ENCODE data around the gene PHOSPHO1.
"Not testable (repeated sequence)": the region's sequence is repeated elsewhere in the genome, so short reads cannot be mapped to it uniquely, and the experiment has no call there.

The PHOSPHO1 gene, protein sequence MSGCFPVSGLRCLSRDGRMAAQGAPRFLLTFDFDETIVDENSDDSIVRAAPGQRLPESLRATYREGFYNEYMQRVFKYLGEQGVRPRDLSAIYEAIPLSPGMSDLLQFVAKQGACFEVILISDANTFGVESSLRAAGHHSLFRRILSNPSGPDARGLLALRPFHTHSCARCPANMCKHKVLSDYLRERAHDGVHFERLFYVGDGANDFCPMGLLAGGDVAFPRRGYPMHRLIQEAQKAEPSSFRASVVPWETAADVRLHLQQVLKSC

DNA sequence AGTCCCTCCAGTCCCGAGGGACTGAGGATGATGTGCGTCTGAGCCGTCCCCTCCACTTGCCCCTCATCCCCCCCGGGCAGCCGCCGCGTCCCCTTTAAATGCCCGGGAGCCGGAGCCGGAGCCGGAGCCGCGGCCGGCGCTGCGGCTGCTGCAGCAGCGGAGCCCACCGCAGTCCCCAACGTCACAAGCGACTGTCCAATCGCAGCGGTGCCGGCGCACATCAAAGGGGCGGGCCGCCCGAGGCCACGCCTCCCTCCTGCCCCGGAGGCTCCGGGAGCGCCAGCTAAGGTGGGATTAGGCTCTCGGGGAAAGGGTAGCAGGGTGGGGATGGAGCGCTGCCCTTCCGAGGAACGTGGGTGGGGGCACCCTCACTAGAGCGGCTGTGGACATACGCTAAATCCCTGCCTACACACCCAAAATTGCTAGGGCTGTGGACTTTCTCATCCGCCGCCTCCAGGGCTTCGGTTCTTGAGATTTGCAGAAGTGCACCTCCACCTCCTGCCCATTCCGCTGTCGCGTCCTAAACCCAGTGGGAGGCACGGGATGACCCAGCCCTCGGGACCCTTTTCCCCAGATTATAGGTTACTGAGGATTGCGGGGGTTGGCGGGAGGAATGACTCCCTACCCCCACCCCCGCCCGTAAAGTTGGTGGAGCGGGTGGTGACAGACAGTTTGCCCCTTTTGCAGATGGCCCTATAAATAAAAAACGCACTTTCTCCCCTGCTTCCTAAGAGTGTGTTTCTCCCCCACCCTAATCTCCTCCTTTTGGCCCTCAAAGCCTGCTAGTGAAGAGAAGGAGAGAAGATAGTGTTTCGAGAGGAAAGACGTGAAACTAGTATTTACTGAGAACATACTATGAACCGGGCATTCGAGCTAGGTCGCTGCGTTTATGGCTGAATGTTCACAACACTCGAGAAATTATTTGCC, at the start of gene PHOSPHO1:
PHOSPHO1 (minus strand) TSS at position 152 of the 927 bp plus-strand sequence. CDS start 4,096 bp downstream, outside the sequence.
- peak; percentile 86 to 89 for DNase-seq

DNA sequence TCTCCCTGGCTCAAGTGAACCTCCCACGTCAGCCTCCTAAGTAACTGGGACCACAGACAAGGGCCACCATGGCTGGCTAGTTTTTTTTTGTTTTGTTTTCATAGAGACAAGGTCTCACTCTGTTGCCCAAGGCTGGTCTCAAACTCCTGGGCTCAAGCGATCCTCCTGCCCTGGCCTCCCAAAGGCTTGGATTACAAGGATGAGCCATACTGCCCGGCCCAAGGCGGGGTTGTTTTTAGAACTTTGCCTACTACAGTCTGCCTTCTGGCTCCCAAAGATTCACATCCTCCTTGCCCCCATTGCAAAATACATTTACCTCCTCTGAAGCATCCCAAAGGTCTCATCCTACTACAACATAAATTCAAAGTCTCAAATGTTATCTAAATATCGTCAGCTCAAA, 49.5 kb upstream of the PHOSPHO1 start:
- DNase-seq = no peak

DNA sequence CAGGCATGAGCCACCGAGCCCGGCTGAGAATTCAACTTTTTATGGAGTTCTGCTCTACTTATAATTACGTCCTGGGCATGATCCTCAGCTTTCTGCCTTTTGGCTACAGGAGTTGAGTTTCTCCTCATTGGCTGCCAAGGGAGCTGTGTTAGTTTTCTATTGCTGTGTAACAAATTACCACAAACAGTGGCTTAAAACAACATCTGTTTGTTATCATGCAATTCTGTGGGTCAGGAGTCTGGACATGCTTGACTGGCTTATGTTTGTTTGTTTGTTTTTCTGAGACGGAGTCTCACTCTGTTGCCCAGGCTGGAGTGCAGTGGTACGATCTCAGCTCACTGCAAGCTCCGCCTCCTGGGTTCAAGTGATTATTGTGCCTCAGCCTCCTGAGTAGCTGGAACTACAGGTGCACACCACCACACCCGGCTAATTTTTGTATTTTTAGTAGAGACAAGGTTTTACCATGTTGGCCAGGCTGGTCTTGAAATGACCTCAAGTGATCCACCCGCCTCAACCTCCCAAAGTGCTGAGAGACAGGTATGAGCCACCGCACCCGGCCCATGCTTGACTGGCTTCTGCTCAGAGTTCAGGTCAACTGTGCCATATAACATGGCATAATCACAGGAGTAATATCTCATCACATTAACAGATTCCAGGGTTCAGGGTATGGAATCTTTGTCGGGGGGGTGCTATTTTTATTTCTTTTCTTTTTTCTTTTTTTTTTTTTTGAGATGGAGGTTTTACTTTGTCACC, 48.9 kb upstream of the PHOSPHO1 start:
- DNase-seq = not testable (repeated sequence)

DNA sequence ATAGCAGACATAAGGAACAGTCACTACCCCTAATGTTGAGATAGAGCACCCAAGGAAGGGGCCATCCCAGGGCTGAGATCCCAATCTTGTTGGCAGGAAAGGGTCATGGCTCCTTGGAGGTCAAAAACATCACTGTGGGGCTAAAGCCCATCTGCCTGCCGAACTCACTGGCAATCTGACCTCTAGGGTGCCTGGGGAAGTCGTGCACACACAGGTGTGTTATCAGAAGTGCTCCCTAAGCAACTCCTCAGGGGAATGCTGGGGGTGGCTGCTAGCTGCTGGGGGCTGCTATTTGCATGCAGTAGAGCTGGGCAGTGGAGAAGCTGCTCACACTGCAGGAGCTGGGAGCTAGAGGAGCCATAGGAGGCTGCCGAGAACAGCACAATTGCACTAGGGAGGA, 47.5 kb upstream of the PHOSPHO1 start:
- DNase-seq = no peak

DNA sequence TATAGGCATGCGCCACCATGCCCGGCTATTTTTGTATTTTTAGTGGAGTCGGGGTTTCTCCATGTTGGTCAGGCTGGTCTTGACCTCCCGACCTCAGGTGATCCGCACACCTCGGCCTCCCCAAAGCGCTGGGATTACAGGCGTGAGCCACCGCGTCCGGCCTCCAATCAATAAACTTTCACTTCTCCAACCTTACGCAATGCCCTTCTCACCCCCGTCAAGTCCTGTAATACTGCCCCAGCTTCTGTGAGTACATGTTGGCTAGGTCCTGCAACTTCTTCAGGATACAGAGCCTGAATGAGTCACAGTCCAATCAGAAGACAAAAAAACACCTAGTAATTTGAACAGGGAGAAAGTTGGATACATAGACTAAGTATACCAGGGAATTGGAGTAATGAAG, 47.1 kb upstream of the PHOSPHO1 start:
- DNase-seq = no peak

DNA sequence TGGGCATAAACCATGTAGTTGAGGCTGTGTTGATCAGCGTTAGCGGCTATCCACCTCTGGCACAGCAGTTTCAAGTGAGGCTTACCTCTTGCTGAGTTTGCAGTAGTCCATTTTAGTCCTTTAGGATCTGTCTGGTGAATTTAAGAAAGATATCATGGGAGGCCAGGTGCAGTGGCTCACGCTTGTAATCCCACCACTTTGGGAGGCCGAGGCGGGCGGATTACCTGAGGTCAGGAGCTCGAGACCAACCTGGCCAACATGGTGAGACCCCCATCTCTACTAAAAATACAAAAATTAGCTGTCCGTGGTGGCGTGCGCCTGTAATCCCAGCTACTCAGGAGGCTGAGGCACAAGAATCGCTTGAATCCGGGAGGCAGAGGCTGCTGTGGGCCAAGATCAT, 45.4 kb upstream of the PHOSPHO1 start:
- not testable (repeated sequence) for DNase-seq

DNA sequence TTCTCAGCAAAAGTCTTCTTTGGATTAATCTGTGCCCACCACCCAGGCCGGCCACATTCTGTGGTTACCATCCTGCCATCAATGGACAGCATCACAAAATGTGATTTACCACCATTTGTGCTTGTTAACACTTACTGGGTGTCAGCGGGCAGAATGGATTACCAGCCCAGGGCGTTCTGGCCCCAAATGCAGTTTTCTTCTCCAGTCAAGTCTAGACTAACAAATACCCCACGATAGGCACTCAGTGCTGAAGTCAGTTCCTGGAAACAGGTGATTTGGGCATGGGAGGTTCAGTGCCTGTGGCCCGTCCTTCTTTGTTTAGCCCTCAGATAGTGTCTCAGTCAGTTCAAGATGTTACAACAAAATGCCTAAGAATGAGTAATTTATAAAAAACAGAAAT, 38.8 kb upstream of the PHOSPHO1 start:
- no peak for DNase-seq

DNA sequence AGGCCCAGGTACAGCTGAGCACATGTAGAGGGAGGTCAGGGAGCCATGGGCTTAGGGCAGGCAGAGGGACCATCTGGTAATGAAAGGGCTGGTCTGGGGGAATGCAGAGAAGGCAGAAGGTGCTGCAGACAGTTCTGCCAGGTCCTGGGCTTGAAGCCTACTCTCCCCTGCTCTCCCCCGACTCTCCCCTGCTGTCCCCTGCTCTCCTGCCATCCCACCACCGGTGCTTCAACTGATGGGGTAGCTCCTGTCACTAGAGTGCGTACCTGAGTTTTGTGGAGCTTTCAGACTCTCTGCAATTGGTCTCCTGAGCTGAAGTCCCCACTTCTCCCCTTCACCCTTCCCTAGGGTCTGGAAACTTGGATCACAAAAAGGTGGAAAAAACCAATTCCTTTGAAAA, 37.3 kb upstream of the PHOSPHO1 start:
- DNase-seq = no peak

DNA sequence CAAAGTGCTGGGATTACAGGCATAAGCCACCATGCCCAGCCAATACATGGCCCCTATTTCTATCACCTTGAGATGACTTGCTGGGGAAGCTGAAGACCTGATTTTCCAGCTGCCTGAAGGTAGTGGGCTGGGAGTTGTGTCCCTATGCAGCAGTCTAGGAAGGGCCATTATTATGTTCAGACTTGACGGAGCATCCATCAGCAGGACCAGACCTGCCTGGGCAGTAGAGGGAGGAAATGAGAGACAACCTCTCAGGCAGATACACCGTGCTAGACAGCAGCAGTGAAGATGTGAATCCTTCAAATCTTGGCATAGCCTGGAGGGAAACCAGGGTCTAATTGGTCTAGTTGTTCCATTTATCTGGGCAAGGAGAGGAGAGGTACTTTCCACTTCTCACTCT, 35.6 kb upstream of the PHOSPHO1 start:
- DNase-seq = no peak

DNA sequence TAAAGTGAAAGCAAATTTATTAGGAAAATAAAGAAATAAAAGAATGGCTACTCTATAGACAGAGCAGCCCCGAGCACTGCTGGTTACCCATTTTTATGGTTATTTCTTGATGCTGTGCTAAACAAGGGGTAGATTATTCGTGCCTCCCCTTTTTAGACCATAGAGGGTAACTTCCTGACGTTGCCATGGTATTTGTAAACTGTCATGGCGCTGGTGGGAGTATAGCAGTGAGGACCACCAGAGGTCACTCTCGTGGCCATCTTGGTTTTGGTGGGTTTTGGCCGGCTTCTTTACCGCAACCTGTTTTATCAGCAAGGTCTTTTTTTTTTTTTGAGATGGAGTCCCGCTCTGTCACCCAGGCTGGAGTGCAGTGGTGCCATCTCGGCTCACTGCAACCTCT, 31.0 kb upstream of the PHOSPHO1 start:
- DNase-seq = not testable (repeated sequence)

DNA sequence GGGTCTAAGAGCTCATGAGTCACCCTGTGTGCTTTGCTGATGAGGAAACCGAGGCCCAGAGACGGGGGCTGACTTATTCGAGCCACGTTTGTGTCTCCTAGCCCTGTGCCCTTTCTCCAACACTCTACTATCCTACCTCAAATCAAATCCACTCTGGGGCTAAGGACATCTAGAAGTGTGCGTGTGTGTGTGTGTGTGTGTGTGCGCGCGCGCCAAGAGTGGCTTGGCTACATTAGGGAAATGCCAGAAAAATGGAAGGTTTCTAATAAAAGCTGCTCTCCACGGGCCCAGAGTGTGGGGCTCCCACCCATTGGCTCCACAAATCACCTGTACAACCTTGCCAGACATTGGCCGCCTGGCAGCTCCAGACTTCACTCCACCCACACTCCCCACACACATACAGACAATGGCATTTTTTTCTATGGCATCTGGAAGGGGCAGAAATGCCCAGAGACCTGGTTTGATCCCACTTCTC, 30.3 kb upstream of the PHOSPHO1 start:
- DNase-seq = no peak

DNA sequence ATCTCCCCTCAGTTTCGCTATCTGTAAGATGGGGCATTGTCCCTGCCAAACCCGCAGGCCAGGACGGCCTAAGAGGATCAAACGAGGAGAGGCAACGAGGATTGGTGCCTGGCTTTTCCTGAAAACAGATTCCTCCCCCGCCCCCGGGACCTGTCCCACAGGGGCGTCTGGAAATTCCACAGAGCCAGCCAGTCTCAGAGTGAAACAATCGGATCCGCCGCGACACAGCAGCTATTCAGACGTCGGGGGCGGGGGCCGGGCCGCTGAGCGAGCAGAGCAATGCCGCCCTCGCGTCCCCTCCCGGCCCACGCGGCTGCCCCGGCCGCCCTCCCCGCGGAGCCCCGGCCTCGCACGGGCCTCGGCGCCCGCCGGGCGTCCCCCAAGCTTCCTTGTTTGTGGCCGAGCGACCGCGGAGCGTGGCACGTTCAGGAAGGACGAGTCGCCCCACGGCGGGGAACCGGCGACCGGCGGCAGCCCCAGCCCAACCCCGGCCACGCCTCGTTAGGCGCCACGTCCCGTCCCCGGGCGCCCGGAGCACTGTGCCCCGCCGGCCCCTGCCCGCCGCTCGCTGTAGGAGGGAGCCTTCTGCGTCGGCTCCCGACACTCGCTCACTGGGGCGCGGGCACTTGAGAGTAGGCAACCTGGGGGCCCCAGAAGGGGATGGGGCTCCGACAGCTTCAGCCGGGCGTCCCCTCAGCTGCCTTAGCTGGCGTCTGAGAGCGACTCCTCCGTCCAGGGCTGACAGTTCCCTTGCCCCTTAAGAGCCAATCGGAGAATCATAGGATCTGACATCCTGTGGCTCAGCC, 29.6 kb upstream of the PHOSPHO1 start:
- DNase-seq = peak; percentile 67 to 69

DNA sequence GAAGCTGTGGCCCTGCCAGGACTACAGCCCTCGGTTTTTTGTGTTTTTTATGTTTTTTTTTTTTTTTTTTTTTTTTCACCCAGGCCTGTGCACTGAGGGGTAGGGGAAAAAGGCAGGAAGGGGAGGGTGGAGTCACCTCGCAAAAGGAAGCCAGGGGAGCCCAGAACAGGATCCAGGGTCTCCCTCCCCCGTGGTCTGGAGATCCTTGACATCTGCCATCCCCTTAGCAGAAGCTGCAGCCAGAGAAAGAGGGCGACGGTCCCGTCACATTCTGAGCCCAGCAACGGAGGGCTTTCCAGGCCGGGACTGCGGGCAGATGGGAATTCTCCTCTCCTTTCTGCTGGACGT, 29.1 kb upstream of the PHOSPHO1 start:
- no peak for DNase-seq

DNA sequence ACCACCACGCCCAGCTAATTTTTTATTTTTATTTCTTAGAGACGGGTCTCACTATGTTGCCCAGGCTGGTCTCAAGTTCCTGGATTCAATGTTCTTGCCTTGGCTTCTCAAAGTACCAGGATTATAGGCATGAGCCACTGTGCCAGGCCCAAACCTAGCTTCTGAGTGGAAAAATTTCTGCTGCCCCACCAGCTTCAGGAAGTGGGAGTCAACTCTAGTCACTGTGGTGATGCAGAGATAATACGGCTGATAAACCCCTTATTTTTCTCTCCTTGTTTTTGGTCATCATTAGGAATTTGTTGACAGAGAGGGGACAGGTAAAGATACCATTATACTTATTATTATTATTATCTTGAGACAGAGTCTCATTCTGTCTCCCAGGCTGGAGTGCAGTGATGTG, 27.8 kb upstream of the PHOSPHO1 start:
- no peak for DNase-seq

DNA sequence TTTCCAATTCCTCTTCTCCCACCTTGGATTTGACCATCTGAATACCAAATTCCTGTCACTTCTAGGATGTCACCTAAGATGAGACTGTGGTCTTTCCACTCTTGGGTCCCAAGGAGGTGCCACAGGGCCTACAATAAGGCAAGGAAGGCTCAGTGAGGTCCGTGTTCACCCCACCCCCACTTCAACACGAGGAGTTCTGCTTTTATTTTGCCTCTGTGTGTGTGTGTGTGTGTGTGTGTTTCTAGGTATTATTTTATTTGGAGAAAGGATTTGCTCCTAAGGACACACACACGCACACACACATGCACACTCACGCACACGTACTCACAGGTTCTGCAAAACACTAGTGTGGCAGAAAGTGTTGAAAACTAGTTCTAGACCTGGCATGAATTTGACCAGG, 24.5 kb upstream of the PHOSPHO1 start:
- DNase-seq = no peak

DNA sequence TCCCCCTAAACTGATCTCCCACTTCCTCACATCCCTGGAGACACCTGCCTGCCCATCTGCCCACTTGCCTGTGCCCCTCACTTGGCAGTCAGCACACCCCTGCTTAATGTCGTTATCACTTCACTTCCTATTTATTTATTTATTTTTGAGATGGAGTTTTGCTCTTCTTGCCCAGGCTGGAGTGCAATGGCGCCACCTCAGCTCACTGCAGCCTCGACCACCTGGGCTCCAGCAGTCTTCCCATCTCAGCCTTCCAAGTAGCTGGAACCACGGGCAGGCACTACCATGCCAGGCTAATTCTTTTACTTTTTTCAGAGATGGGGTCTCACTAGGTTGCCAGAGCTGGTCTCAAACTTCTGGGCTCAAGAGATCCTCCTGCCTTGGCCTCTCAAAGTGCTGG, 23.5 kb upstream of the PHOSPHO1 start:
- DNase-seq = no peak

DNA sequence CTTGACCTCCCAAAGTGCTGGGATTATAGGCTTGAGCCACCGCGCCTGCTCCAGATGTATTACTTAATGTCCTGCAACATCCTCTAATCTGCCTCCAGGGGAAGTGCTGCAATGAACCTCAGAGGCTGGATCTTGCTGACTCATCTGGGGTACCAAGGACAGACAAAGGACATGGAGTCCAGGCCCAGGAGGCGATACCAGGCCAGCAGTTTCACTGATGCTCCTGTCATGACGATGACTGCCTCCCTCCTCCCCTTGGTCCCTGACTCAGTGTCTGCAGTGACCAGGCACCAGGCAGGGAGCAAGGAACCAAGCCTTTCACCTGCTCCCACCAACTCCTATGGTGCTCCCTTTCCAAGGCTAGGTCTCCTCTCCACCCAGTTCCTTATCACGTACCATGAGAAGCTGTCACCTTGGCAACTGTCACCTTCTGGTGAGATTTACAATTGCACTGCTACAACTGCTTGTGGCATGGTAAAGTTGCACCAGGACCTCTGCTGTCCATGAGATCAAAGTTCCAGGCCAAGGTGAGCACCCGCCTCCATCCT, 21.6 kb upstream of the PHOSPHO1 start:
- DNase-seq = no peak

DNA sequence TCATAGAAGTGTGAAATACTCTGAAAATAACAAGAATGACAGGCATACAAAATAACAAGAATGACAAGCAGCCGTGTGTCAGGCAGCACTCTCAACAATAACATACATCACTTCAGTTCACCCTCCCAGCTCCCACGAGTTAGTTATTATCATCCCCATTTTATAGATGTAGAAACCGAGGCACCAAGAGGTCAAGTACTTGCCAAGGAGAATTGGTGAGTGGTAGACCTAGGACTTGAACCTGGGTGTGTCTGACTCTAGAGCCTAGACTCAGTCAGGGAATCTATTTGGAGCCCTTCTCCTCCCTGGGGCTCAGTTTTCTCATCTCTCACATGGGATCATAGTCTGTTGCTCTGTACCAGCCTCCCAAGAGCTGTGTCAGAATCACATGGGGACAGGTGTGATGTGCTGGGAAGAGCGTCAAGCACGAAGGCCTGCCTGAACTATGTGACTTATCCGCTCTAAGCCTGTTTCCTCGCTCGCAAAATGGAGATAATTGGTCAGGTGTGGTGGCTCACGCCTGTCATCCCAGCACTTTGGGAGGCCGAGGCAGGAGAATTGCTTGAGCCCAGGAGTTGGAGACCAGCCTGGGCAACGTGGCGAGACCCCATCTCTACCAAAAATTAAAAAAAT, 19.4 kb upstream of the PHOSPHO1 start:
- no peak for DNase-seq

DNA sequence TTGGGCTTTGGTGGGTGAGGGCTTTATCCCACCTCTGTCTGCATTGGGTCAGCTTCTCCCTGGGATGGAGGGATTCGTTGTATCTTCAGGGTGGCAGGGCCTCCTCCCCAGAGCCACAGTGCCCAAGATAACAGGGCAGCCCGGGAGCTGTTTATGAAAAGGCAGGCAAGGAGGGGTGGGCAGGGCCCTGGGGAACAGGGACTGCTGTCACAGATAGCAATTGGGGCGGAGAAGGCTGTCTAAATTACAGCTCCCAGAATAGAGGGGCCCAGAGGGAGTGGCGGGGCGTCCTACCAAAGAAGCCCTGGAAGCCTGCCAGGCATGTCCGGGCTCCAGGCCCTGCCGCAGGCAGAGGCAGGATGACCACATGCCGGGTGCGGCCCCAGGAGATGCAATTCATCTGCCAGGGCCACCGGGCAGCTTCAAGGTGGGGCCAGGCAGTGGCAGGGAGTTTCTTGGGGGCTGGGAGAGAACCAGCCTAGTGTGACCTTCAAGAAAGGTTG, 18.8 kb upstream of the PHOSPHO1 start:
- no peak for DNase-seq

DNA sequence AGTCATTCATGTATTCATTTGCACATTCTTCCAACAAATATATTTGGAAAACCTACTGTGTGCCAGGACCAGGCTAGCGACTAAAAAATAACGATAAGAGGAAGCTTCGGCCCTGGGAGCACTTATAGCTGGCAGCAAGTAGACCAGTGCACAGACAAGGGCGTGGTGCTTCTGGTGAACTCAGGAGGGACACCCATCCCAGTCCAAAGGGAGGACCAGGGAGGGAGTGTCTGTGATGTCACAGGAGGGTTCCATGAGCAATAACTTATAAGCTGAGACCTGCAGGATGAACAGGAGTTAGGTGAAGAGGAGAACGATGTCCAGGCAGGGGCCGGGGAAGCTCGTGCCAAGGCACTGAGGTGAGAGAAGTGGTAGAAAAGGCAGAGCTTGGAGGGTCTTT, 17.4 kb upstream of the PHOSPHO1 start:
- DNase-seq = no peak

DNA sequence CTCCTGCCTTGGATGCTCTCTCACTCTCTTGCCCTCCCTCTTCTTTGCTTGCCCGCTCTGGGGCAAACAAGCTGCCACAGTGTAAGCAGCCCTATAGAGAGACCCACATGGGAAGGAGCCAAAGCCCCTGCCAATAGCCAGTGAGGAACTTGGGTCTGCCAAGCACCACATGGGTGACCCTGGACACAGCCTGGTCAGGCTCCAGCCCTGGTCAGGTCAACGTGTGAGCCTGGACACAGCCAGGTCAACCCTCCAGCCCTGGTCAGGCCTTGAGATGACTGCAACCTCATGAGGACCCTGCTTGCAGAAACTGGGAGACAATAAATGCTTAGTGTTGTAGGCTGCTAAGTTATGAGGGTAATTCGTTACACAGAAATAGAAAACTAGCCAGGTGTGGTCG, 14.3 kb upstream of the PHOSPHO1 start:
- no peak for DNase-seq

DNA sequence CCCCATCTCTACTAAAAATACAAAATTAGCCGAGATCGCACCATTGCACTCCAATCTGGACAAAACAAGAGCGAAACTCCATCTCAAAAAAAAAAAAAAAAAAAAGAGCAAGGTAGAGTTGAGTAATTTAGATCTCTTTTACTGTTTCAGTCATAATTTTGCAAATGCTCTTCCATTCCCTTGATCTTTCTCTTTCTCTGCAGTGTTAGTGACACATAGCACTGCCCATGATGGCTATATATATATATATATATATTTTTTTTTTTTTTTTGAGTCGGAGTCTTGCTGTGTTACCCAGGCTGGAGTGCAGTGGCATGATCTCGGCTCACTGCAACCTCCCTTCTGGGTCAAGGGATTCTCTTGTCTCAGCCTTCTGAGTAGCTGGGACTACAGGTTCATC, 12.2 kb upstream of the PHOSPHO1 start:
- no peak for DNase-seq

Data from stimulated activated CD4-positive, alpha-beta T cell treated with anti-CD3 and anti-CD28 coated beads, Interleukin-2, amount 100 ng/mL, for 24 hours (primary cell).